NCI-H460 (cell line): ENCODE data around the gene TRIM59. TPM values are rescaled to one million over a fixed set of nuclear protein-coding genes. Genes with fewer than 3 reads are reported as not detected.

Experiments
- DNase-seq: peaks from one replicate; pipeline ENCODE4 v3.0.0-alpha.2; 2016; ENCODE audit warnings: low read depth; ENCODE audit errors: extremely low read depth
- total RNA-seq: library from RNA; depleted of rRNA; stranded (reverse); fragments of >200 nt; shearing (Covaris generic); gene quantifications from 2 replicates; pipeline ENCODE4 v1.2.3, GENCODE V29; 2014

Gene TRIM59
- total RNA-seq, 1 experiment from 2014 or later, result 20.1 TPM

DNA sequence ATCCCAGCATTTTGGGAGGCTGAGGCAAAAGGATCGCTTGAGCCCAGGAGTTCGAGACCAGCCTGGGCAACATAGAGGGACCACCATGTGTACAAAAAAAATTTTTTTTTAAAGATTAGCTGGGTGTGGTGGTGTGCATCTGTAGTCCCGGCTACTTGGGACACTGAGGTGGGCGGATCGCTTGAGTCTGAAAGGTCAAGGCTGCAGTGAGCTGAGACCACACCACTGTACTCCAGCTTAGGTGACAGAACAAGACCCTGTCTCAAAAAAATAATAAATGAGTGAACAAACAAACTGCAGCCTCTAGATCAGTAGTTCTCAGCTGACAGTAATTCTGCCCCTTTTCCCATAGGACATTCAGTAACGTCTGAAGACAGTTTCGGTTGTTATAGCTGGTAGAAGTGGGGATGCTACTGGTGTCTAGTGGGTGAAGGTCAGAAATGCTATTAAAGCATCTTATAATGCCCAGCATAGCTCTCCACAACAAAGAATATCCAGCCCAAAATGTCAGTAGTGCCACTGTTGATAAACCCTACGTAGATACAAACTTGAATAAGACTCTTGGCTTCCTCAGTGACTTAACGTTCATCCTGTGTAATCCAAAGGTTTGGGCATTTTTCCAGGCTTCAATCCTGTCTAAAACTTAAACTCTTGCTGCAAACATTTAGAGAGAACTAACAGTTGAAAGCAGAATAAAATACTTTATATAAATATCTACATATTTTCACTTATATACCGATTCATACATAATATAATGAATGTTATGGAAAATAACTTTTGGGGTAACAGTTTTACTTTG lies 39.6 kb downstream of the TRIM59 start:
- DNase-seq, result no peak

DNA sequence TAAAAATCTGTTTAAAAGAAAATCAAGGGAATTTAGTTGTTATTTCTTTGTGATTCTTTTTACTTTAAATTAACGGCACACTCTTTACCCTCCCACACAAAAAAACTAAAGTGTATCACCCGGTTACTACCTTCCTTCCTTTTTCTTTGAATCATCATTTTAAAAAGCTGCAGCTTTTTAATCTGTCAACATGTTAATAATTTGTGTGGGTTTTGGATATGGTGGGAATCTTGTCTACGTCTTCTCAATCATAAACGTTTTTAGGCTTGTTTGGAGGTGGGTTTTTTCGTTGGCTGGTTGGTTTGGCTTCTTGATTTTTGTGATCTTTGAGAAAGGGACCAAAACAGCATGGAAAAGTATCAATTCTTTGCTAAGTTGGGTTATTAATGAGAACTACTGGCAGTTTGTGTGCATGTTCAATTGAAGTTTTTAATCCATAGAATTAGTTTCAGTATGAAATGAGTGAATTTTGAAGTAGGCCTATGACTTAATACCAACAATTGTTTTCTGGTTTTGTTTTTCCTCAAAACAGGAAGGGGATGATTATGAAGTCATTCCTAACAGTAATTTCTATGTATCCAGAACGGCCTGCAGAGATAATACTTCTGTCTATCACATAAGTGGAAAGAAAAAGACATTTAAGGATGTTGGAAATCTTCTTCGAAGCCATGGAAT lies 45.7 kb downstream of the TRIM59 start:
- DNase-seq, result no peak

DNA sequence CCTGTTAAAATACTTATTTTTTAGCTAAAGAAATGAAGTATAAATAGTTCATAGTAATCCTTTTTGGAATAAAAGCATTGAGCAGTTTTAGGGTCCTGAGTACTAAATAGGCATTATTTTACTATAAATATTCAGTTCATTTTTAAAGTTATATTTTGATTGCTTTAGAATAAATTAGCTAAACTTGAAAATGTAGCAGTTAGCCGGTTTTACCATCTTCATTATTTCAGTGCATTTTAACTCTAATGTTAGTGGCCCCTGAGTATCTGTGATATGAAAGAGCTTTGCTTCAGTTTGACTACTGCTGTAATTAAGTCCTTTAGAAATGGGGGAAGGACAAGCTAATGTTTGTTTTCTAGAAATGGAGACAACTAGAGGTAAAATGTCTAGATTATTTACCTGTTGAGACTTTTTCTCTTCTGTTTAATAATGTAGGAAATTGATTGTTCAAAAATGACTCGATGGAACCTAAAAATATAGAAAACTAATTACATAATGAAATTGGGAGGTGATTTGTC lies 46.5 kb downstream of the TRIM59 start:
- DNase-seq, result no peak

GRCh38 chr3:160402221-160403027 lies 47.2 kb downstream of the TRIM59 start:
- DNase-seq, result no peak

- no peak for DNase-seq
These were observed 48.1 kb downstream of the TRIM59 start for GRCh38 chr3:160401291-160402095.

DNA sequence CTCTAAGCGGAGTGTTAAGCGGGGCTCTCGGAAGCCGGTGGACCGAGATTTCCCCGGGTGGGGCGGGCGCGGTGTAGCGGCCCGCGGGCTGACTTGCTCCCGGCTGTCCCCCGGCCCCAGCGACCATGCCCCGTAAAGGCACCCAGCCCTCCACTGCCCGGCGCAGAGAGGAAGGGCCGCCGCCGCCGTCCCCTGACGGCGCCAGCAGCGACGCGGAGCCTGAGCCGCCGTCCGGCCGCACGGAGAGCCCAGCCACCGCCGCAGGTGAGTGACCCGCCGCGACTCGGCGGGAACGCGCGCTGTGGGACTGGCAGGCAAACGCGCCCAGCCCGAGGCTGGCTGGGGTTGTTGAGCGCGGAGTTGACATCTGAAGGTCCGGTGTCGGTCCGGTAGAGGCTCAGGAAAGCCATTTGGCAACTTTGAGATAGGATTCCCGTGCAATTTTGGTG lies 48.9 kb downstream of the TRIM59 start:
- DNase-seq, result no peak

GRCh38 chr3:160400030-160400701 lies 49.4 kb downstream of the TRIM59 start:
- no peak for DNase-seq

GRCh38 chr3:160399125-160400029 lies 50.2 kb downstream of the TRIM59 start, which contains the start of the genes IFT80 and SMC4:
Gene IFT80 (minus strand): TSS chr3:160399225. CDS start chr3:160384600, 14,625 bp downstream.
Gene SMC4 (plus strand): TSS chr3:160399650. CDS start chr3:160400827, 1,177 bp downstream.
- DNase-seq, result peak; percentile 91

DNA sequence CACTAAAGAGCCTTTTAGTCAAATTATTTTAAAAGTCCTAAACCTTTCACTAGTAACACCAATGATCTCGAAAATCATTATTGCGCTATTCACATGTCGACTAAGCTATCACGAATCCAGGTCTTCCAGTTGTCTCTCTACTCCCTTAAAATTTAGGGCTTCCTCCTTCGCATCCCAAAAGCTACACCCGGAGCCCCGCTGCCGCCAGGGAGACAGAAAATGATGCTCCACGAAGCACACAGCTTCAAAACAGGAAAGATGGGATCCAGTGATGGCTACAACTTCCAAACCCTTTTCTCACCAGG lies 50.8 kb downstream of the TRIM59 start:
- DNase-seq, result no peak

- no peak for DNase-seq
These were observed 54.3 kb downstream of the TRIM59 start for GRCh38 chr3:160395297-160395696.

DNA sequence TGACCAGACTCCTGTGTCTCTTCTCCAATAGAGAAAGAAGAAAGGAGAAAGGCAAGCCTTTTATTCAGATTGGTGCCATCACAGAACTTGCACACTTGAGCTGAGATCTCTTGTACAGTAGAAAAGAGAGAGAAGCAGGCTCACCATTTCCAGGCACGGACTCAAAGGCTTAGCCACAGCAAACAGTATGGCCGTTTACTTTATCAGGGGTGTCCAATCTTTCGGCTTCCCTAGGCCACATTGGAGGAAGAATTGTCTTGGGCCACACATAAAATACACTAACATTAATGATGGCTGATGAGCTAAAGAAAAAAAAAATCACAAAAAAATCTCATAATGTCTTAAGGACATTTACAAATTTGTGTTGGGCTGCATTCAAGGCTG lies 55.6 kb downstream of the TRIM59 start:
- no peak for DNase-seq

- no peak for DNase-seq
These were observed 56.1 kb downstream of the TRIM59 start for GRCh38 chr3:160393346-160394008.

DNA sequence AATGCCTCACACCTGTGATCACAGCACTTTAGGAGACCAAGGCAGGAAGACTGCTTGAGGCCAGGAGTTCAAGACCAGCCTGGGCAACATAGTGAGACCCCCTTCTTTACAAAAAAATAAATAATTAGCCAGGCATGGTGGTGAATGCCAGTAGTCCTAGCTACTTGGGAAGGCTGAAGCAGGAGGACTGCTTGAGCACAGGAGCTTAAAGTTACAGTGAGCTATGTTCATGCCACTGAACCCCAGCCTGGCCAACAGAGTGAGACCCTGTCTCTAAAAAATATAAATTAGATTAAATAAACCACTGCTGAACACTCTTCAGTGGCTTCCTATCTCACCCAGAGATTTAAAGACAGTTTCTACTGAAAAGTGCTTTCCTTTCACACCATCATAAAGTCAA lies 56.8 kb downstream of the TRIM59 start:
- no peak for DNase-seq

GRCh38 chr3:160390565-160391138 lies 58.9 kb downstream of the TRIM59 start:
- DNase-seq, result no peak
